Vagina (tissue), 2 donors: ENCODE measurements around the gene NPAS1. TPM values are rescaled to one million over a fixed set of nuclear protein-coding genes. Genes with fewer than 3 reads are reported as not detected.

Experiments
- DNase-seq, 2 donors: peaks; one replicate each; pipeline ENCODE4 v3.0.0-alpha.2; 2017; ENCODE audit errors: extremely low spot score in 2 of 2
- H3K27ac ChIP-seq: fragments of 200-600 bp; sonication (generic); one replicate; pipeline ENCODE4 v1.5.1; 2019
- H3K27me3 ChIP-seq: fragments of 200-600 bp; sonication (generic); one replicate; pipeline ENCODE4 v1.5.1; 2019
- H3K36me3 ChIP-seq, 2 donors: fragments of 200-600 bp; sonication (generic); one replicate each; pipeline ENCODE4 v1.5.1; 2017 to 2019
- H3K4me1 ChIP-seq: fragments of 200-600 bp; sonication (generic); one replicate; pipeline ENCODE4 v1.5.1; 2019
- H3K4me3 ChIP-seq, 2 donors: fragments of 200-600 bp; sonication (generic); 1 replicate in 1 of 2; 2 replicates in 1 of 2; pipeline ENCODE4 v1.5.1; 2016 to 2019
- H3K9me3 ChIP-seq: fragments of 200-600 bp; sonication (generic); one replicate; pipeline ENCODE4 v1.5.1; 2019
- CTCF ChIP-seq, 3 experiments: fragments of 450-650 bp in 2 of 3; fragments of 200-600 bp in 1 of 3; sonication (generic) in 1 of 3; IDR thresholded peaks; one replicate each; pipeline ENCODE4 v1.5.1; 2017 to 2019; ENCODE audit warnings: antibody characterized with exemption in 3 of 3, mild to moderate bottlenecking in 2 of 3, moderate library complexity in 2 of 3
- POLR2A ChIP-seq, 2 donors: fragments of 450-650 bp; IDR thresholded peaks; one replicate each; pipeline ENCODE4 v1.6.1; 2017; ENCODE audit warnings: antibody characterized with exemption in 2 of 2, mild to moderate bottlenecking in 2 of 2, moderate library complexity in 2 of 2
- POLR2AphosphoS5 ChIP-seq, 2 donors: sonication (generic); formaldehyde crosslinking; IDR thresholded peaks; one replicate each; pipeline ENCODE4 v1.9.0; 2017; ENCODE audit warnings: antibody characterized with exemption in 2 of 2, mild to moderate bottlenecking in 2 of 2, low read depth in 1 of 2; ENCODE audit not compliant: insufficient read depth in 1 of 2
- intact Hi-C: fragments of 100-400 bp; cut with DNase I; formaldehyde crosslinking; loops from one replicate; pipeline ENCODE4 v1.15.1; 2023
- total RNA-seq: library from RNA; depleted of rRNA; stranded (reverse); fragments of >200 nt; gene quantifications from one replicate; pipeline ENCODE4 v1.2.3, GENCODE V29; 2016

NPAS1 gene
- total RNA-seq, 1 donor from 2014 or later, result 0.49 TPM

- Histone ChIP-seq H3K9me3 (no peaks in the 10 kb centered on the region), H3K4me1 (peaks cover 56% of the 10 kb centered on the region), H3K36me3 (no peaks in the 10 kb centered on the region), H3K4me3 (no peak overlapping the region), H3K27ac (no peak overlapping the region), H3K27me3 (no peaks in the 10 kb centered on the region)
- intact Hi-C loops, result no loop called here
- TF ChIP-seq CTCF (IDR thresholded peaks at IDR 0.05) (no peak), POLR2A (IDR thresholded peaks at IDR 0.05) (no peak), POLR2AphosphoS5 (IDR thresholded peaks at IDR 0.05; ENCODE audit: insufficient read depth in 1 of 2, low read depth in 1 of 2) (no peak)
- DNase-seq, result no peak
Measured at GRCh38 chr19:46983097-46983496, 36.5 kb upstream of the NPAS1 start.

GRCh38 chr19:46984077-46985010 is 35.3 kb upstream of the NPAS1 start:
- Histone ChIP-seq H3K4me3 (no peak overlapping the region), H3K36me3 (peaks cover 0 to 3% of the 10 kb centered on the region in 2 donors), H3K9me3 (no peaks in the 10 kb centered on the region), H3K27ac (peak overlapping the region; percentile 42), H3K4me1 (peaks cover 44% of the 10 kb centered on the region), H3K27me3 (no peaks in the 10 kb centered on the region)
- no peak for DNase-seq
- intact Hi-C loops, result no loop called here
- peak in 1 of 2 donors; percentile 74 for TF ChIP-seq POLR2AphosphoS5 (IDR thresholded peaks at IDR 0.05; ENCODE audit: insufficient read depth in 1 of 2, low read depth in 1 of 2)
- TF ChIP-seq POLR2A (IDR thresholded peaks at IDR 0.05), result no peak

- no peak overlapping the region for H3K27ac ChIP-seq
- intact Hi-C loops, result no loop called here
- DNase-seq, result no peak
- peaks cover 39% of the 10 kb centered on the region for H3K4me1 ChIP-seq
- peaks cover 0 to 8% of the 10 kb centered on the region in 2 donors for H3K36me3 ChIP-seq
- no peaks in the 10 kb centered on the region for H3K9me3 ChIP-seq
- H3K27me3 ChIP-seq, result no peaks in the 10 kb centered on the region
- no peak for TF ChIP-seq CTCF (IDR thresholded peaks at IDR 0.05)
- no peak for TF ChIP-seq POLR2AphosphoS5 (IDR thresholded peaks at IDR 0.05; ENCODE audit: insufficient read depth in 1 of 2, low read depth in 1 of 2)
- no peak for TF ChIP-seq POLR2A (IDR thresholded peaks at IDR 0.05)
- H3K4me3 ChIP-seq, result no peak overlapping the region
Measured at GRCh38 chr19:46985542-46986415, 33.9 kb upstream of the NPAS1 start.

- intact Hi-C loops, result no loop called here
- Histone ChIP-seq H3K4me3 (no peak overlapping the region), H3K27ac (no peak overlapping the region), H3K27me3 (no peaks in the 10 kb centered on the region), H3K36me3 (peaks cover 0 to 27% of the 10 kb centered on the region in 2 donors), H3K9me3 (no peaks in the 10 kb centered on the region), H3K4me1 (peaks cover 22% of the 10 kb centered on the region)
- TF ChIP-seq CTCF (IDR thresholded peaks at IDR 0.05), result no peak
- TF ChIP-seq POLR2A (IDR thresholded peaks at IDR 0.05), result no peak
- no peak for TF ChIP-seq POLR2AphosphoS5 (IDR thresholded peaks at IDR 0.05; ENCODE audit: insufficient read depth in 1 of 2, low read depth in 1 of 2)
- no peak for DNase-seq
Measured at GRCh38 chr19:46988614-46989230, 30.9 kb upstream of the NPAS1 start.
